HTERT RPE-1 (cell line): ENCODE results near the gene TEX2.
"Not testable (repeated sequence)": the region's sequence is repeated elsewhere in the genome, so short reads cannot be mapped to it uniquely, and the experiment has no call there.

Experiments
- in situ Hi-C: fragments of 300-500 bp; cut with MboI; formaldehyde crosslinking; loops from 4 replicates; pipeline ENCODE4 v1.14.3; 2020; ENCODE audit warnings: low sequenced_read_pairs

Gene TEX2

DNA sequence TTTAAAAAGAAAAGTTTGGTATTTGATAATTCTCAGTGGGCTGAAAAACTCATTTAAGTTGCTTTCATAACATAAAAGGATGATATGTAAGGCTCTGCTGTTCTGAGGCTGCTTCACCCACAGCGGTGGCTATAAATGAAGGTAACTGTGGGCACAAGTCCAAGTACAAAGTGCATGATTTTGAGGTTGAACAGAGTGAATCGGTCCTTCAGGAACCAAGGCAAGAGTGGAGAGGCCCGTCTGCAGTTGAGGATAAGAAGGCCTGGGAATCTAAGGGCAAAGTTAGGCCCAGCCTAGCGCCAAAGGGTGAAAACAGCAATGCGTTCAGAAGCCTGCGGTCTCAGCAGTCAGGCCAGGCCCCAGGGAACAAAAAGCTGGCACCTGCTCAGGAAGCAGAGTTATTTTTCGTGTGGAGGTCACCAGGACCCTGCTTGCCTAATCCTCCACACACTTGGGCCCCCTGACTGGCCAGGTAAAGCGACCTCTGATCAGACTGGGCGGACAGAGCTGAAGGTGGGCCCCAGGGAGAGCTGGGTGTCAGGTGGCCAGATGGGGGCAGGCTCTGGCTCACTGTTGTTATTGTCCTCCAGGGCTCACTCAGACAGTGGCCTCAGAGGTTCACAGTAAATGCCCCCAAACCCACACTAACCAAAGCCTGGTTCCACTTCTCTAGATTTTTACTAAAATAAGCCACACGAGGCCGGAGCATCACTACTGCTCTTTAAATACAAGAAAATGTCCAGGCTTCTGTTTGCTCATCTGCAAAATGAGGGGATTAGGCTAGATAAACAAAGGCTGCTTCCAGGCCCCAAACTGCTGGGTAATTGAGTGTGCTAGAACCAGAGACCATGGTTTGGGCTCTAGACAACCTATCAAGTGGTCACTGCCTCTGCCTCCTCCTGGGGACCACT lies 46.5 kb downstream of the TEX2 start:
- in situ Hi-C loops, result no loop called here

- in situ Hi-C loops, result no loop called here
Observed at GRCh38 chr17:64216000-64216337, 47.1 kb downstream of the TEX2 start.

DNA sequence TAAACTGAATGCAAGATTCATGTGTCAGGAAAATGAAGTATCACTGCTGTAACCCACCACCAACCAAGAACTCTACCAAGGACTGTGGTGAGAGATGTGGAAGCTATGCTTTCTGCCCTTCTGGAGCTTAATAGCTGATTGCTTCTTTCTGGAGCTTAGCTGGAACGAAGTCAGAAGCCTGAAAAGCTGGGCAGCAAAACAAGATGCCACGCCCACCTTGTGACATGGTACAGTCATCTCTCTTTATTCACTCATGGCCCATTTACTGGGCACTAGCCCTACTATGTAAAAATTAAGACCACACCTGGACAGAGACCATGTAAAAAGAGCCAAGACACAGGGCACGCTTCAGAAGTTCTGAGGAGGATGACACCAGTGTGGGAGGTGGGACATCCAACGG lies 48.1 kb downstream of the TEX2 start:
- in situ Hi-C loops, result no loop called here

DNA sequence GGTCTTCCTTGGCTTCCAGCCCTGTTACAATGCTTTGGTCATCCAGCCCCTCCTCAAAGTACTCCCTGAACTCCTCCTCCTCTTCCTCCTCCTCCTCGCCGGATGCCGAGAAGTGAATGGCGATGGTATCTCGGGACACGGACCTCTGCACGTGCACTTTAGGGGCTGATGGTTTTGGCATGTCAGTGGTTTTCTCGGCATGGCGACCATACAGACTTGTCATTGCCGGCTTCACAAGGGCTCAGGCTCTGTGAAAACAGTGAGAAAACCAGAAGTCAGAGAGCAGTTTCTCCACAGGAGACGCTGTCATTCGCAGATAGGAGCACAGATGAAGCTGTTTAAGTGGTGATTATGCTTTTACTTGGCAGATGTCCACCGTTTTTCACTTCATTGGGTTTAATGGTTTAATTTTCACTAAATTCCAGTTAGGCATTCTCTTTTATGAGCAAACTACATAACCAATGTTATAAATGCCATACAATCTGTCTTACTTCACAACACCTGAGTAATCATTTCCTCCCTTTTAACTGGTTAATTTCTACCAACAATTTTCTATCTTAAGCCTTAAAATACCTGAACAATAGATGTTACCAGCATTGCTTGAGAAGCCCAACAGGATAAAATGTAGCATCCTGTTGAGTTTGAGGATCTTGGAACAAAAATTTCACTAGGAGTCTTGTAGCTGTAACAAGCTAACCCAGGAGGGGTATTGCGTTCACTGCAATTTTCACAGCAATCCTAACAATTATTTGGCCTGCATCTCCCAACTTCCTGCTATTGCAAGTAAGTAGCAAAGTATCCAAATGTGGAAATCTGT lies 48.9 kb downstream of the TEX2 start:
- in situ Hi-C loops, result no loop called here

DNA sequence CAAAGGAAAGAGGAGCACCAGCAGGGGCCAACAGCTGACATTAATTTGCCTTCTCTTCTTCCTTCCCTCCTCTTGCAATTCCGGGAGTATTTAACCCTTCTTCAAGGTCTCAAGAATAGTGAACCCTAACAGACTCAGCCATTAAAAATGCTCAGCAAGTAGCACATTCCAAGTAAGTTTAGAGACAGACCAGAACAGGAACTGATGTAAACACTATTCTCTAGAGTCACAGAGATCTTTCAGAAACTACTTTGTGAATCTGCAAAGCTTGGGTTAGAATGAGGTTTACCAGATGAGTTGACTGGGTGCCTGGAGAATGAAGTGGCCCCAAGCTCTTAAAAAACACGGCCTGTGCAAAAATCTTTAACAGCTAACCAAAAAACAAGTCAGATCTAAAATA lies 50.9 kb downstream of the TEX2 start:
- in situ Hi-C loops, result no loop called here

GRCh38 chr17:64209983-64210382 lies 53.1 kb downstream of the TEX2 start:
- in situ Hi-C loops, result no loop called here

DNA sequence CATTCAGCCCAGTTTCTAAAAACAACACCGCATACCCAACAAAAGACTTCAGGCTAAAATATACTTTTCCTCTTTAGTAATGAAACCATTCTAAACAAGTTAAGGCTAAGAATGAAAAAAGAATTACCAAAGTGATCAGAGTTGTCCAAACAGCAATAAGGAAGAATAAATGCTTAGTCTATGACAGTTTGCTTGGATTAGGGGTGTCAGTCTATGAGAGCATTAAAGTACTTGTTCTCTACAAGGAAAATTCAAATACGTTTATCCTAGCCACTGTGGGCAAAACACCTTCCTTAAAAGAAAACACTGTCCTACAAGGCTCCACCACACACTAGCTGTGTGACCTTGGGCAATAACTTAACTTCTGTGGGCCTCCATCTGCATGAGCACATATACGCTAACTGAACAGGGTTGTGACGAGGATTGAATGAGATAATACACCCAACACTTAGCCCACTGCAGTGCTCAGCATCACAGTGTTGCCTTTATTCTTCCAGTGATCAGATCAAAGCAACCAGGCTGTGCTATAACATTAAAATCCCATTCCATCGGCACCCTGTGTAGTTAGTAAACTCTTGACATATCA lies 53.6 kb downstream of the TEX2 start:
- in situ Hi-C loops, result no loop called here

DNA sequence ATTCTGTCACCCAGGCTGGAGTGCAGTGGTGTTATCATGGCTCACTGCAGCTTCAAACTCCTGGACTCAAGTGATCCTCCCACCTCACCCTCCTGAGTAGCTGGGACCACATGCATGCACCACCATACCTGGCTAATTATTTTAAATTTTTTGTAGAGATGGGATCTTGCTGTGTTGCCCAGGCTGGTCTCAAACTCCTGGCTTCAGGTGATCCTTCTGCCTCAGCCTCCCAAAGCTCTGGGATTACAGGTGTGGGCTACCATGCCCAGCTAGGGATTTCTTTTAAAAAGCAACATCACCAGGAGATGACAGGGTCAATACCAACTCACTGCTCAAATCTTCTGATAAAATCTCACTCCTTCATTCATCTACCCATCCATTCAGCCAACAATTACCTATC lies 54.4 kb downstream of the TEX2 start:
- in situ Hi-C loops, result not testable (repeated sequence)

GRCh38 chr17:64205804-64206203 lies 57.3 kb downstream of the TEX2 start:
- in situ Hi-C loops, result no loop called here

- in situ Hi-C loops, result no loop called here
Observed at GRCh38 chr17:64203630-64204029, 59.4 kb downstream of the TEX2 start.

DNA sequence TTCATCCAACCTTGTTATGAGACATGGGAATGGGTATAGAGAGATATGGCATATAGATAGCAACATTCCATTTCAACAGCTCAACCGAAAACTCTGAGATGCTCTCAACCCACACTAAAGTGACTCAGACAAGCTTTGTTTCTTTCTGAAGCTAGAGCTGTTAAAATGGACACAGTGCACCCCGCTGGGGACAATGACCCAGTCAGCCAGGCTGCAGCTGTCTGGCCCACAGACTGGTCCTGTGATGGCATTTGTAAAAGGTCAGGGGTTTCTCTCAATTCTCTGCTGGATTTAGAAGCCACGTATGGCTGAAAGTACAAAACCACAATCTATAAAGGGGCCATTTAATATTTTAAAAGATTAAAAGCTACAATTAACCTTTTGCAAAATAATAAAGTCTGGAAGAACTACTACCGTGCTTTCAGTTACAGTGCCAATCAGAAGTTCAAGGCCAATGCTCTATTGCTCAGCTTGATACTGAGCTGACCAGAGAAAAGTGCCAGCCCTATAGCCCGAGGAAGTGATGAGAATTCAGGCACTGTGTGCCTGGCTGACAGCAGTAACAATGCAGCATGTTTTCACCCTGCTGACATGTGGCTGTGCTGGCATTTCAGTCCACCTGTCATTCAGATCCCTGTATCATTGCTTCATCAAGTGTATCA lies 60.2 kb downstream of the TEX2 start:
- in situ Hi-C loops, result no loop called here

DNA sequence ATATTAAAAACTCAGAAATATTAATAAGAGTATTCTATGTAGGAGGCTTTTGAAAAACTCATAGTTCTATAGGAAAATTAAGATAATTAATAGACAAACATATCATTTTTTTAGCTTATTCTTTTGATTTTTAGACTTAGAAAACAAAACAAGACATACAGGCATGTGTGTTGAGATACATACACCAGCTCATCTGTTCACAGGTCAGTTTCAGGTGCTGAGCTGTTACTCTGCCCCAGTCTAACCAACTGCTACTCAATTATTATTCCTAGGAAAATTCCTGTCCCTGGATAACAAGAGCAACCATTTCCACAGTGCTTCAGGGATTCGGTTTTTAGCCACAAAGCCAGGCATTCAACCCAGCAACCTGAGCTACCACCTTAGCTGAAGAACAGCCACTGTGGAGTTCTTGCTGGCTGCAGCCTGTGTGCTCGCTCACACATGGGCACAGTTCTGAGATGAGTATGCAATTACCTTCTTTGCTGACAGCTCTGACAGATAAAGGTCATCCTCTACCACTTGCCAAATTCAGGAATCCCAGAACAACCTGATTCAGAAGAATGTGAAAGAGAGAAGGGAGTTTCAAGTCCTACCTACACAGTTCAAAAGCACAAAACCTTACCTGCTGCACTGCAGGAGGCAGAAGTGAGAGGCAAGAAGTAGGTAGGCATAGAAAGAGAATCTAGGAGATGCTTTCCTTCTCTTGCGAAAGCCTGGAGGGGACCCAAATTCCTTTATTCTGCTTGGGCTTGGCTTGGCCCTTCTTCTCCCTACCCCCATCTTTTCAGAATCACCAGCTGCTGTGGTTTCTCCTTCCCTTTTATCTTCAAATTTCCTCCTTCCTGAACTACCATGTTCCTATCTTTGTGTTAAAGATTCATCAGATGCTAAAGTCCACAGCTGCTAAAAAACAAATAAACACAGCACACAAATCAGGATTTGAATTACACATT lies 62.7 kb downstream of the TEX2 start:
- in situ Hi-C loops, result no loop called here

DNA sequence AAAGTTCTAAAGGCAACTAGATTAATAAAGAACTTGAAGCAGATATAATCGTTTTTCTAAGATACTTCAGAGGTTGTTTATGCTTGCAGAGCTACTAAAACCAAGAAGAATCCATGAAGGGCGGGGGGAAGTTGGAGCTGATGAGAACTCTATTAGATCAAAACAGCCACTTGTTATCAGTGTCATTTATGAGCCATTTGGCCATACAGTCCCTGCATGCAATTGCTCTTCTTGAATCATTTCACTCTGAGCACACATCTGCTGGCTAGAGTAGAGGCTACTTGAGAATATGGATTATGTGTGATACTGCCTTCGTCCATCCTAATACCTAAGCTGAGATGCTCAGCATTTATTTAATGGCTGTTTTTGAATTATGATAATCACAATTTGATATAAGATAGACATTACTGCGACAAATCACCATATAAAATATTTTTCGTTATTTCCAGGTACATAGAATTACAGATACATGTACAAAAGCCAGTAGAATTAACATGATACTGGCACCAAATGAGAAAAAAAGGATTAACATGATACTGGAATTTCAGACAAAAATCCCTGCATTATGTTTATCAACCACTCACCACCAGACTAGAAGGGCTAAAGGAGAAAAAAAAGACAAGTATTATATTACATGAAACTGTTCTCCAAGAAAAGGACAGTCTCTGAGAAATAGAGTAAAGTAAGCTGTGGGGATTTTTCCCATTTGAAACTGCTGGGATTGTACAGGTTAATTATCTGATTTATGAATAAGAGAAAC lies 64.5 kb downstream of the TEX2 start:
- in situ Hi-C loops, result no loop called here

DNA sequence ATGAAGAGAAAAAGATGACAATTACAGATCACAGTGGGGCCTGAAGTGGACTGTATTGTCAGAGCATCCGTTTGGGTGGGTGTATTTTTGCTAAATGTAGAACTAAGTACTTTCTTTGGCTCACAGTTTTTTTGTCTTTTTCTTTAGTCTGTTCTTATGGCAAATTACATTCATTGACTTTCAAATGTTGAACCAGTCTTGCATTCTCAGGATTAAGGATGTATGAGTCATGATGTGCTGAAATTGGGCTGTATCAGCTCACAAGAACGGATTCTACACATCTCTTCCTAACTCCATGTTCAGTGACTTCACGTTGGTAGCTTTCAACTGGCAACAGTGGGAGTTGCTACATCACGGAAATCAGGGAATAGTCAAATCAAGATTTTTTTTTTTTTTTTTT lies 66.5 kb downstream of the TEX2 start:
- in situ Hi-C loops, result no loop called here

DNA sequence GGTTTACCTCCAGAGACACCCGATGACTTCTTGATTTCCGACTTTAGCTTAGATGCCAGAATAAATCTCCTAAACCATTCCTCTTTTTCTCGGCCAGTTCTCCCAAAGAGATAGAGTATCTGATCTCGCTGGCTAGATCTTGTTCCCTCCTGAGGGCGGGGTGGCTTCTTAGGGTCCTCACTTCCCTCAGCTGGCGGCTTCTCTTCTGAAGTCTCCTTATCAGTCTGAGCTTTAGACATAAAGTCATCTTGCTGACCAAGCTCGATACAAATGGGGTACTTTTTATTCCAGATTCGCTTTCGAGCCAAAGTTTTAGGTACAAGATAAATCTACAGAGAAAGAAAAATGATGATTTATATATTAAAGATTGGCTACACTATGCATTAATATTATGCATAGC lies 69.5 kb downstream of the TEX2 start:
- in situ Hi-C loops, result no loop called here

- in situ Hi-C loops, result no loop called here
Observed at GRCh38 chr17:64192589-64192988, 70.5 kb downstream of the TEX2 start.

DNA sequence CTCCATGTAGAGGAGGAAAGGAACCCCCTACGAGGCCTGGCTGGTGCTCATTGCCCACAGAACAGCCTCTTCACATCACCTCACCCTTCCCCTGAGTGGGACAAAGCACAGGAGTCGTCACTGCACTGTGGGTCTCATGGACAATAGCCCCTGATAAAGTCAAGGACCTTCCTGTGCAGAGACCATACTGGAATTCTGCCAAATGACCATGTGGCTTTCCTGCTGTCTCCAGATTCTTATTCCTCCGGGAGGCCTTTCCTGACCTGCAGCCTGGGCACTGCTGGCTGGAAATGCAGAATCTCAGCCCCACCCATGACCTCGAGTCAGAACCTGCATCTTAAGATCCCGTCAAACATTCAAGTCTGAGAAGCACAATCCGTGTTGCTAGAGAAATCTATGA lies 72.6 kb downstream of the TEX2 start:
- in situ Hi-C loops, result no loop called here

DNA sequence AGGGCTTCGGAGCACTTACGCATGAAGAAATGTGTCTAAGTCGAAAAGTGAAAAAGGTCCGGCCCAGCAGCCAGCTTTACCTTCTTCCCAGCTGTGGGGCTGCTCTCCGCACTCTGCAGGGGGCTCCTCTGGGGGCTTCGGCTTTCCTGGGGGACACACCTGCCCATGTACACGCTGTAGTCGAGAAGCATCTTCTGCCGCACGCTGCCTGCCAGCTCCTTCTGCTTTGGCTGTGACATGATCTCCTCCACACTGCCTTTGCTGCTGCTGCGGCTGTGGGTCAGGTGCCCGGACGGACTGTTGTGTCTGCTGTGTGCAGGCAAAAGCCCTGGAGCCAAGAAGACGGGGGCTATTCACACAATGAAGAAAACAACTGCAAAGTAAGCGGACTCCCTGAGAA lies 75.0 kb downstream of the TEX2 start:
- in situ Hi-C loops, result no loop called here

GRCh38 chr17:64187093-64187895 lies 75.8 kb downstream of the TEX2 start:
- in situ Hi-C loops, result no loop called here
